Measurements from ENCODE around the gene GLRA3. TPM values are rescaled to one million over a fixed set of nuclear protein-coding genes. Genes with fewer than 3 reads are reported as not detected.

Gene GLRA3
- total RNA-seq, 1 donor from 2014 or later: not detected

DNA sequence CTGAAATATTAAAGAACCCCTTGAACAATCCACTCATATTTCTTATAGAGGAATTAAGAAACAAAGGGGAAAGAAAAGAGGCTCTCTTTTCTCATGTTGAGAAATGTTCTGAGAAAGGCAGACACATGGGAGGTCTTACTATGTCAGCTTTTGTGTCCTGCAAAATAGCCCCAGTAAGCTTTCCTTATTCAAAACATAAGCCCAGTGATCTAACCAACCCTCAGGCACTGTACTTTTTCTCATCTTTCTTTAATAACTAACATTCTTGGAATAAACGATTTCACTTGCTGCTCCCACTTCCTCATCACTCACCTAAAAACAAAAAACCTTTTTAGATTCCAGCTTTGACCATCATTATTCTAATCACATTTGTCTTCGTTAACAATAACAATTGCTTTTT, 115.9 kb downstream of the GLRA3 start:
- H3K27ac ChIP-seq: no peak overlapping the region
- peak; percentile 4 for DNase-seq (ENCODE audit: low spot score)
- H3K79me2 ChIP-seq (ENCODE audit: low read depth): no peaks in the 10 kb centered on the region
- Mint-ChIP-seq H3K27me3 (ENCODE audit: insufficient read depth, low read depth) (no peaks in the 10 kb centered on the region), H3K4me3 (no peak overlapping the region), H3K9me3 (no peaks in the 10 kb centered on the region), H3K36me3 (no peaks in the 10 kb centered on the region), H3K27ac (no peak overlapping the region), H3K4me1 (peaks cover 4% of the 10 kb centered on the region)
- TF ChIP-seq, protein P1, sequence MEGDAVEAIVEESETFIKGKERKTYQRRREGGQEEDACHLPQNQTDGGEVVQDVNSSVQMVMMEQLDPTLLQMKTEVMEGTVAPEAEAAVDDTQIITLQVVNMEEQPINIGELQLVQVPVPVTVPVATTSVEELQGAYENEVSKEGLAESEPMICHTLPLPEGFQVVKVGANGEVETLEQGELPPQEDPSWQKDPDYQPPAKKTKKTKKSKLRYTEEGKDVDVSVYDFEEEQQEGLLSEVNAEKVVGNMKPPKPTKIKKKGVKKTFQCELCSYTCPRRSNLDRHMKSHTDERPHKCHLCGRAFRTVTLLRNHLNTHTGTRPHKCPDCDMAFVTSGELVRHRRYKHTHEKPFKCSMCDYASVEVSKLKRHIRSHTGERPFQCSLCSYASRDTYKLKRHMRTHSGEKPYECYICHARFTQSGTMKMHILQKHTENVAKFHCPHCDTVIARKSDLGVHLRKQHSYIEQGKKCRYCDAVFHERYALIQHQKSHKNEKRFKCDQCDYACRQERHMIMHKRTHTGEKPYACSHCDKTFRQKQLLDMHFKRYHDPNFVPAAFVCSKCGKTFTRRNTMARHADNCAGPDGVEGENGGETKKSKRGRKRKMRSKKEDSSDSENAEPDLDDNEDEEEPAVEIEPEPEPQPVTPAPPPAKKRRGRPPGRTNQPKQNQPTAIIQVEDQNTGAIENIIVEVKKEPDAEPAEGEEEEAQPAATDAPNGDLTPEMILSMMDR (IDR thresholded peaks at IDR 0.05): no peak
- TF ChIP-seq EZH2phosphoT487 (IDR thresholded peaks at IDR 0.05) (no peak), EZH2 (IDR thresholded peaks at IDR 0.05) (no peak)
- H4K20me1 ChIP-seq (ENCODE audit: low read depth): no peaks in the 10 kb centered on the region
- no peak overlapping the region for H3K4me3 ChIP-seq
- H3K9me3 ChIP-seq (ENCODE audit: low read depth): no peaks in the 10 kb centered on the region
- no peaks in the 10 kb centered on the region for H3K27me3 ChIP-seq
- H3K4me1 ChIP-seq: peaks cover 12% of the 10 kb centered on the region
- peak overlapping the region; percentile 42 for H3K4me2 ChIP-seq
- H3K9ac ChIP-seq: no peak overlapping the region
- H3F3A ChIP-seq (ENCODE audit: low read depth): no peaks in the 10 kb centered on the region
- peak overlapping the region; percentile 92 for H2AFZ ChIP-seq (replicated peaks)
- H3K36me3 ChIP-seq: no peaks in the 10 kb centered on the region

DNA sequence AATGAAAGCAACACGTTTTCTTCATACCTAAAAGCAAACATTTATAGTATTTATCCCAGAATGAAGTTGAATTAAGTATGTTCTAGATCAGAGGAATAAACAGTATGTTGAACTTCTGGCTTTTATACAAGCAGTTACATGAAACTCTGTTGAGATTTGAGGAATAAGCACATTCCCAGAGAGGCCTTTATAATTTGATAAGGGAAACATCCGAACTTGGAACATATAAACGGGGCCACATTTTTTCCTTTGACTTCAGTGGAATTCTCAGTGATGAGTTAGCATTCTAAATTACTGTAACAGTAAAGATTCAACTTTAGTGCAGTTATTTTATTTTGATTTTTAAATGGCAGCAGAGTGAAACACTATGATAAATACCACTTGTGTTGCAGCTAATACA, 119.5 kb downstream of the GLRA3 start:
- Histone ChIP-seq H2AFZ (replicated peaks) (no peak overlapping the region), H3K9me3 (ENCODE audit: low read depth) (no peaks in the 10 kb centered on the region), H3K9ac (no peak overlapping the region), H3K27me3 (no peaks in the 10 kb centered on the region), H3K36me3 (no peaks in the 10 kb centered on the region), H3K79me2 (ENCODE audit: low read depth) (no peaks in the 10 kb centered on the region), H3K4me3 (no peak overlapping the region), H3K4me1 (peaks cover 12% of the 10 kb centered on the region), H3F3A (ENCODE audit: low read depth) (no peaks in the 10 kb centered on the region), H3K4me2 (no peak overlapping the region), H3K27ac (no peak overlapping the region), H4K20me1 (ENCODE audit: low read depth) (no peaks in the 10 kb centered on the region)
- no peak overlapping the region for H3K27ac Mint-ChIP-seq
- TF ChIP-seq EZH2 (IDR thresholded peaks at IDR 0.05) (no peak), EZH2phosphoT487 (IDR thresholded peaks at IDR 0.05) (no peak)
- H3K4me1 Mint-ChIP-seq: peaks cover 4% of the 10 kb centered on the region
- H3K9me3 Mint-ChIP-seq: no peaks in the 10 kb centered on the region
- no peaks in the 10 kb centered on the region for H3K27me3 Mint-ChIP-seq (ENCODE audit: insufficient read depth, low read depth)
- DNase-seq (ENCODE audit: low spot score): no peak
- H3K36me3 Mint-ChIP-seq: no peaks in the 10 kb centered on the region
- no peak overlapping the region for H3K4me3 Mint-ChIP-seq

DNA sequence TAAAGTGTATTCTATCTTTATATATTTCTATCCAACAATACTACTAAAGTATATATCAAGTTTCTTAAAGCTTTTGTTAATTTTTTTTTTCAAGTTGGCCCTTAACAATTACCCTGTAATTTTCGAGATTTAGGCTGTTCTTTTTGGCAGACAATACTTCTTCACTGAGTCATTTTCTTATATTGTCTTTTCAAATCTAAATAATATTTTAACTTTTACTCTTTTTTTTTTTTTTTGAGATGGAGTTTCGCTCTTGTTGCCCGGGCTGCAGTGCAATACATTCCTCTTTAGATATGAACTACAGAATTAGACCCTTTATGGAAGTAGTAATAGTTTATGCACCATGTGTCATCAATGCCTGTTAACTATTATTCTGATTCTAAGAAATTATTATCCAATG, 120.7 kb downstream of the GLRA3 start:
- Mint-ChIP-seq H3K36me3 (no peaks in the 10 kb centered on the region), H3K27ac (no peak overlapping the region), H3K27me3 (ENCODE audit: insufficient read depth, low read depth) (no peaks in the 10 kb centered on the region), H3K4me3 (no peak overlapping the region), H3K4me1 (no peaks in the 10 kb centered on the region), H3K9me3 (no peaks in the 10 kb centered on the region)
- H3F3A ChIP-seq (ENCODE audit: low read depth): no peaks in the 10 kb centered on the region
- DNase-seq (ENCODE audit: low spot score): no peak
- H3K4me3 ChIP-seq: no peak overlapping the region
- no peak overlapping the region for H3K4me2 ChIP-seq
- no peak overlapping the region for H3K9ac ChIP-seq
- H4K20me1 ChIP-seq (ENCODE audit: low read depth): no peaks in the 10 kb centered on the region
- TF ChIP-seq, protein P1 (IDR thresholded peaks at IDR 0.05): no peak
- no peak for TF ChIP-seq EZH2 (IDR thresholded peaks at IDR 0.05)
- H3K4me1 ChIP-seq: peaks cover 5% of the 10 kb centered on the region
- H3K36me3 ChIP-seq: no peaks in the 10 kb centered on the region
- no peaks in the 10 kb centered on the region for H3K27me3 ChIP-seq
- no peak overlapping the region for H3K27ac ChIP-seq
- H3K79me2 ChIP-seq (ENCODE audit: low read depth): no peaks in the 10 kb centered on the region
- no peaks in the 10 kb centered on the region for H3K9me3 ChIP-seq (ENCODE audit: low read depth)
- no peak overlapping the region for H2AFZ ChIP-seq (replicated peaks)

DNA sequence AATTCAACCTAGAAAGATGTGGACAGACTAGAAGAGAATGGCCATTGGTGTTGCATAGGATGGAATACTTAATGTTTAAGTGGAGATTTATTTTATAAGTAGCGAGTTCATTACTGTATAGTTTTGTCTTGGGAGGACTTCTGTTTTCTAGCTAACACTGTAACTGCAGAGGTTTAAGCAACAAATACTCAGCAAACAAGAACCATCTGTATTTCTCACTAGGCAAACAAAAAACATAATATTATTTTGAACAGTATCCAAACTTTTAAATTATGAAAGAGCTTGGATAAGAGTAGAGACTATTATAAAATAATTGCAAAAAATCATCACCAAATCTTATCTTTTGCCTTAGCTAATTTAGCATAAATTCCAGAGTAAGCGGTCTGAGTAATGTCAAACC, 121.1 kb downstream of the GLRA3 start:
- Mint-ChIP-seq H3K27ac (no peak overlapping the region), H3K9me3 (no peaks in the 10 kb centered on the region), H3K27me3 (ENCODE audit: insufficient read depth, low read depth) (no peaks in the 10 kb centered on the region), H3K4me3 (no peak overlapping the region), H3K4me1 (no peaks in the 10 kb centered on the region), H3K36me3 (no peaks in the 10 kb centered on the region)
- TF ChIP-seq EZH2 (IDR thresholded peaks at IDR 0.05) (no peak), EZH2phosphoT487 (IDR thresholded peaks at IDR 0.05) (no peak)
- TF ChIP-seq, protein P1 (IDR thresholded peaks at IDR 0.05): no peak
- H3K4me3 ChIP-seq: no peak overlapping the region
- no peak for DNase-seq (ENCODE audit: low spot score)
- peaks cover under 1% of the 10 kb centered on the region for H3K4me1 ChIP-seq
- no peak overlapping the region for H3K9ac ChIP-seq
- no peaks in the 10 kb centered on the region for H3K79me2 ChIP-seq (ENCODE audit: low read depth)
- no peaks in the 10 kb centered on the region for H3K27me3 ChIP-seq
- no peaks in the 10 kb centered on the region for H3K36me3 ChIP-seq
- H2AFZ ChIP-seq (replicated peaks): no peak overlapping the region
- H3K4me2 ChIP-seq: no peak overlapping the region
- no peaks in the 10 kb centered on the region for H4K20me1 ChIP-seq (ENCODE audit: low read depth)
- no peaks in the 10 kb centered on the region for H3K9me3 ChIP-seq (ENCODE audit: low read depth)
- H3F3A ChIP-seq (ENCODE audit: low read depth): no peaks in the 10 kb centered on the region
- no peak overlapping the region for H3K27ac ChIP-seq

Measured in neural progenitor cell (in vitro differentiated cells).